ENCODE results near the gene RPL10A.

- TF ChIP-seq, protein P1, sequence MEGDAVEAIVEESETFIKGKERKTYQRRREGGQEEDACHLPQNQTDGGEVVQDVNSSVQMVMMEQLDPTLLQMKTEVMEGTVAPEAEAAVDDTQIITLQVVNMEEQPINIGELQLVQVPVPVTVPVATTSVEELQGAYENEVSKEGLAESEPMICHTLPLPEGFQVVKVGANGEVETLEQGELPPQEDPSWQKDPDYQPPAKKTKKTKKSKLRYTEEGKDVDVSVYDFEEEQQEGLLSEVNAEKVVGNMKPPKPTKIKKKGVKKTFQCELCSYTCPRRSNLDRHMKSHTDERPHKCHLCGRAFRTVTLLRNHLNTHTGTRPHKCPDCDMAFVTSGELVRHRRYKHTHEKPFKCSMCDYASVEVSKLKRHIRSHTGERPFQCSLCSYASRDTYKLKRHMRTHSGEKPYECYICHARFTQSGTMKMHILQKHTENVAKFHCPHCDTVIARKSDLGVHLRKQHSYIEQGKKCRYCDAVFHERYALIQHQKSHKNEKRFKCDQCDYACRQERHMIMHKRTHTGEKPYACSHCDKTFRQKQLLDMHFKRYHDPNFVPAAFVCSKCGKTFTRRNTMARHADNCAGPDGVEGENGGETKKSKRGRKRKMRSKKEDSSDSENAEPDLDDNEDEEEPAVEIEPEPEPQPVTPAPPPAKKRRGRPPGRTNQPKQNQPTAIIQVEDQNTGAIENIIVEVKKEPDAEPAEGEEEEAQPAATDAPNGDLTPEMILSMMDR (IDR thresholded peaks at IDR 0.05): no peak
- TF ChIP-seq POLR2A (IDR thresholded peaks at IDR 0.05): no peak
These were observed 16.6 kb upstream of the RPL10A start for GRCh38 chr6:35451354-35452182.
